OCI-LY7 (cell line): ENCODE data around the gene ALOX5. TPM values are rescaled to one million over a fixed set of nuclear protein-coding genes. Genes with fewer than 3 reads are reported as not detected.

Source experiments
- BruUV-seq: library from RNA; stranded (reverse); fragments of 400-500 nt; replicated peaks from 2 replicates; lab custom pipeline; 2021; lab: Mats Ljungman, UMichigan
- CTCF ChIA-PET: fragments of 300-600 bp; sonication (Branson Sonifier 250); formaldehyde crosslinking; loops from one replicate; lab custom pipeline; 2022; ENCODE audit warnings: antibody characterized with exemption; ENCODE audit not compliant: unreplicated experiment; lab: Charles Lee
- POLR2A ChIA-PET: fragments of 300-600 bp; sonication (Branson Sonifier 250); formaldehyde crosslinking; loops from one replicate; lab custom pipeline; 2022; ENCODE audit warnings: antibody characterized with exemption; lab: Charles Lee
- DNase-seq: peaks from one replicate; pipeline ENCODE4 v3.0.0-alpha.2; 2015; ENCODE audit warnings: low spot score
- H2AFZ ChIP-seq: fragments of 200-600 bp; sonication (generic), shearing (Covaris generic); 2 replicates; pipeline ENCODE4 v1.6.1; 2014; ENCODE audit warnings: mild to moderate bottlenecking, antibody characterized with exemption, low read length, moderate library complexity
- H3K27ac ChIP-seq: fragments of 200-600 bp; sonication (generic); 2 replicates; pipeline ENCODE4 v1.5.1; 2014; ENCODE audit warnings: mixed run types, low read depth, mild to moderate bottlenecking, moderate library complexity, low read length, inconsistent platforms; ENCODE audit not compliant: poor library complexity, severe bottlenecking
- H3K36me3 ChIP-seq: fragments of 200-600 bp; sonication (generic); 2 replicates; pipeline ENCODE4 v1.6.1; 2014; ENCODE audit warnings: mild to moderate bottlenecking, antibody characterized with exemption, low read length, moderate library complexity, mixed read lengths; ENCODE audit not compliant: insufficient read depth
- H3K4me1 ChIP-seq: fragments of 200-600 bp; sonication (generic); 2 replicates; pipeline ENCODE4 v1.5.1; 2014; ENCODE audit warnings: mild to moderate bottlenecking, low read length; ENCODE audit not compliant: insufficient read depth, poor library complexity, severe bottlenecking
- H3K4me2 ChIP-seq: fragments of 200-600 bp; sonication (generic); 2 replicates; pipeline ENCODE4 v1.6.1; 2014; ENCODE audit warnings: mild to moderate bottlenecking, low read length
- H3K4me3 ChIP-seq: fragments of 200-600 bp; sonication (generic); 2 replicates; pipeline ENCODE4 v1.5.1; 2014; ENCODE audit warnings: mild to moderate bottlenecking, low read depth, low read length; ENCODE audit not compliant: poor library complexity, severe bottlenecking
- H3K79me2 ChIP-seq: fragments of 200-600 bp; sonication (generic); 2 replicates; pipeline ENCODE4 v1.6.1; 2016; ENCODE audit warnings: low read depth, mild to moderate bottlenecking, low read length, moderate library complexity, mixed read lengths; ENCODE audit not compliant: insufficient read depth
- H3K9me2 ChIP-seq: fragments of 200-600 bp; sonication (generic); 2 replicates; pipeline ENCODE4 v1.6.1; 2016; ENCODE audit warnings: mild to moderate bottlenecking, low read length, mixed read lengths; ENCODE audit not compliant: insufficient read depth
- H3K9me3 ChIP-seq: fragments of 200-600 bp; sonication (generic); 2 replicates; pipeline ENCODE4 v1.6.1; 2014; ENCODE audit warnings: mild to moderate bottlenecking, mixed run types, low read length, mixed read lengths
- H4K20me1 ChIP-seq: fragments of 200-600 bp; sonication (generic); 2 replicates; pipeline ENCODE4 v1.6.1; 2014; ENCODE audit warnings: mild to moderate bottlenecking, antibody characterized with exemption, low read length, moderate library complexity, mixed read lengths; ENCODE audit not compliant: insufficient read depth
- CTCF ChIP-seq: fragments of 200-600 bp; sonication (generic); conservative IDR thresholded peaks from 2 replicates; pipeline ENCODE4 v1.5.1; 2014; ENCODE audit warnings: mild to moderate bottlenecking, antibody characterized with exemption, low read length, moderate library complexity, mixed read lengths
- EZH2phosphoT487 ChIP-seq: fragments of 200-600 bp; sonication (generic); IDR thresholded peaks from 2 replicates; pipeline ENCODE4 v1.6.1; 2018; ENCODE audit warnings: low read depth, borderline replicate concordance, mild to moderate bottlenecking, mixed run types, antibody characterized with exemption, low read length, moderate library complexity, mixed read lengths
- intact Hi-C: fragments of 100-400 bp; cut with micrococcal nuclease; formaldehyde crosslinking; loops from one replicate; pipeline ENCODE4 v1.10.0; 2022; ENCODE audit not compliant: unreplicated experiment
- total RNA-seq, 2 experiments: library from RNA; depleted of rRNA in 1 of 2; stranded (reverse); fragments of >200 nt in 1 of 2; shearing (Covaris generic) in 1 of 2; gene quantifications; 2 replicates each; pipeline ENCODE4 v1.2.3, GENCODE V29; 2014 to 2022

ALOX5 gene
- total RNA-seq, 2 experiments from 2014 or later: 139 to 164 TPM

GRCh38 chr10:45432700-45433472 lies 58.9 kb downstream of the ALOX5 start:
- TSS peak; percentile 16 for BruUV-seq
- Histone ChIP-seq H3K27ac (no peak overlapping the region), H3K79me2 (no peaks in the 10 kb centered on the region), H4K20me1 (0 out of 2 replicates have a peak, but pooled peaks cover 8% of the 10 kb centered on the region), H3K36me3 (peaks cover 93% of the 10 kb centered on the region), H2AFZ (no peak overlapping the region), H3K9me2 (no peaks in the 10 kb centered on the region), H3K4me2 (no peak overlapping the region), H3K9me3 (peaks cover 10% of the 10 kb centered on the region; the same call in 1 of the 2 replicates), H3K4me1 (peaks cover 10% of the 10 kb centered on the region), H3K4me3 (no peak overlapping the region)
- POLR2A ChIA-PET: no interaction called here
- no peak for DNase-seq
- intact Hi-C loops: no loop called here
- TF ChIP-seq CTCF: no peak
- no peak for TF ChIP-seq EZH2phosphoT487
- CTCF ChIA-PET: no interaction called here

GRCh38 chr10:45433716-45434469 lies 59.9 kb downstream of the ALOX5 start:
- DNase-seq: no peak
- Histone ChIP-seq H2AFZ (no peak overlapping the region), H3K79me2 (no peaks in the 10 kb centered on the region), H3K9me3 (peaks cover 10% of the 10 kb centered on the region; the same call in 1 of the 2 replicates), H3K4me3 (no peak overlapping the region), H3K9me2 (no peaks in the 10 kb centered on the region), H3K4me2 (no peak overlapping the region), H3K4me1 (peaks cover 10% of the 10 kb centered on the region), H3K36me3 (peaks cover 95% of the 10 kb centered on the region), H4K20me1 (0 out of 2 replicates have a peak, but pooled peaks cover 8% of the 10 kb centered on the region), H3K27ac (no peak overlapping the region)
- intact Hi-C loops: no loop called here
- ChIA-PET POLR2A (no interaction called here), CTCF (no interaction called here)
- TF ChIP-seq EZH2phosphoT487: no peak
- TF ChIP-seq CTCF: no peak
- BruUV-seq: no TSS peak
